Activated CD4-positive, alpha-beta T cell treated with anti-CD3 and anti-CD28 coated beads, Interleukin-2, amount 50 U/mL, for 4 hours (primary cell): Measurements from ENCODE around the gene ID4.

Experiments
- DNase-seq, 2 experiments: peaks; one replicate each; pipeline ENCODE4 v3.0.0-alpha.2; 2020

The ID4 gene

DNA sequence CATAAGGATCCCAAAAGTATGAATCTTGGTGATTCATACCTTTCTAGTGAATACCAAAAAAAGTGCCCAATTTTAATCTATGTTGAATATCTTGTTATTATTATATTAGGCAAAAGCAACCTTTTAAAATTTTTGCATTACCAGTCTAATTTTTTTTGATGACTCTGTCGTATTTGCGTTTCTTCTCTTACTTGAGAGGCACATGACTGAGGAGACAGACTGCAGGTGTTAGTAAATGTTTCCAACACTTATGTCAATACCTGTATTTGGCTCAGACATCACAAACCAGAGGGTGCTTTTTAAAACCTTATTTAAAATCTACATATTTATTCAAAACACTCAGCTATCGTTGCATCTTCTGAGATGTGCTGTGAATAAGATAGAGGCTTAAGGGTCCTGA, 27.1 kb downstream of the ID4 start:
- DNase-seq: no peak

DNA sequence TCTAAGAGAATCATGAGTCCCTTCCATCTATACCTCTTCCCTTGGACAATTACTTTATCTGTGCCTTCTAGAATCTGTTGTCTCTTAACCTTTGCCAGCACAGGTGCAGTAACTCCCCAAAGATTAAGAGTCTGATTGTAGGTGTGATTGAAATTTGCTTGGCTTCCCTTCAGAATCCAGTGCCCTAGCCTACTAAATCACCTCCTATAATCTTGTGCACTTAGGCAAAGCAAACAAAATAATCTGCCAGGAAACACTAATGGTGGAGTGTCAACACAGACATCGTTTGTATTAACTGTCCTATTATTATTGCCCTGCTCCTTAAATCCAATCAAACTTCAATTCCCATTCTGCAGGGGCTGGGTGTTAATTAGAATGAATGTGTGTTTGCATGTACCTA, 28.0 kb downstream of the ID4 start:
- no peak for DNase-seq

DNA sequence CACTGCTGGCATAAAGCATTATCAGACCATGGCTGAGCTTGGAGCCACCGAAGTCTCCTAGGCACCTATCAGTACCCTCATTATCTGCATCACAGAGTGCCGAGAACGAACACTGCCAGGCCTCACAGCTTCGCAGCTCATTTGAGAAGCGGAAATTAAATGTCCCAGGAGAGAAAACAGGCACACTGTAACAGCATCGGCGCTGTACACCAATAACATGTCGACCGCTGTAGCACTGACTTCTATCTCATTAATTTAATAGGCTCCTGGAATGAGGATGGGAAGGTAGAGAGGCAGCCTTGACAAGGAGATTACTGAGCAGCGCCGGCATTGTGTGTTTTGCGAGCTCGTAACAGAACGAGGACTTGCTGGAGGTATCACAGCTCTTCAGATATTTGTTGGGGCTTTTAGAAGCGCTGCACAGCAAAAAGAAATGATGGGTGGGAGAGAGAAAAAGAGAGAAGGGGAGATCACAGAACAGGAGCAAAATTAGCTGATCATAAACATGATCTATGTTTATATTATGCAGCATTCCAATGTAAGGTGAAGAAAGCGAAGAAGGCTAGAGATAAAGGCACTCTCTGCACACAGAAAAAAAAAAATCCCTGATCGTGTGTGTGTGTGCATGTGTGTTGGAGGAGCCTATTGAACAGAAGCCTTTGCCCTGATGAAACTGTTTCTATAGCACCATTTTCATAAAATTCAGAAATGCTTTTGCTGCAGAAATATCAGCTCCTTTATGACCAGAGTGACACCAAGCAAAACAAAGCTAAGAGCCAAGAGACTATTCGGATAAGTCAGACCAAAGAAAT, 29.2 kb downstream of the ID4 start:
- DNase-seq: no peak

DNA sequence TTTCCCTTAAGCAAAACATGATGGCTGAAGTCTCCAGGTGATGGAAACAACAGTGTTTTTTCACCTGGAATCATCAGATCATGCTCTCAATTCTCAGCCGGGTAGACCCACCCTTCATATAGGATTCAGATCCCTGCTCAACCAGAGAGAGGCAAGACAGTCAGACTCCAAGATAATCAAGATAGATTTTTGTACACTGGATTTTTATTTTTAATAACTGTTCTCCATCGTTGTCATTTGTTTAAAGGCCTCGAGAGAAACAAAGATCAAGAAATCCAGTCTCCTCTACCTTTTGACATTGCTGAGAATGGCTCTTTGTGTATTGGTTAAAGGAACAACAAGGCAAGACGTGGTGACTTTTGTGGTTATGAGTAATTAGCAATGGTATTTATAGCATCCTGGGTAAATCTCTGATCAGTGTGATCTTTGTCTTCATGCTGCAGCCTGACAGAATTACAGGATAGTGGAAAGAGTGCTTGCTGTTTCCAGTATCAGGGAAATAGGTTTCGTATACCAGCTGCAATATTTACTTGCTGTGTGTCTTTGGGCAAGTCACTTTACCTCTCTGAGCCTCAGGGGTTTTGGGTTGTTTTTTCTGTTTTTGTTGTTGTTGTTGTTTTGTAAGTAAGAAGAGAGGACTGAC, 29.9 kb downstream of the ID4 start:
- no peak for DNase-seq

DNA sequence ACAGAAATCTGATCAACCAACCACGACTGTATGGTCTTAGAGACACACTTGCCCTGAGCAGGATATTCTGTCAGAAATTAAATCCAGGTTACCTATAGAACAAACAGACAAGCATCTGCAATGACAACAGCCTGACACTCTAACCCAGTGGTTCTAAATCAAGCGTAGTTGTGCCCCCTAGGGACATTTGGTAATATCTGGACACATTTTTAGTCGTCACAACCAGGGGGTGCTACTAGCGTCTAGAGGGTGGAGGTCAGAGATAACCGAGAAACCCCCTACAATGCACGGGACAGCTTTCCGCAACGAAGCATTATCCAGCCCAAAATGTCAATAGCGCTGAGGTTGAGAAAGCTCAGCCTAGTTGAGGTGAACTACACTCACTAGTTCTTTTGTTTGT, 32.3 kb downstream of the ID4 start:
- no peak for DNase-seq

DNA sequence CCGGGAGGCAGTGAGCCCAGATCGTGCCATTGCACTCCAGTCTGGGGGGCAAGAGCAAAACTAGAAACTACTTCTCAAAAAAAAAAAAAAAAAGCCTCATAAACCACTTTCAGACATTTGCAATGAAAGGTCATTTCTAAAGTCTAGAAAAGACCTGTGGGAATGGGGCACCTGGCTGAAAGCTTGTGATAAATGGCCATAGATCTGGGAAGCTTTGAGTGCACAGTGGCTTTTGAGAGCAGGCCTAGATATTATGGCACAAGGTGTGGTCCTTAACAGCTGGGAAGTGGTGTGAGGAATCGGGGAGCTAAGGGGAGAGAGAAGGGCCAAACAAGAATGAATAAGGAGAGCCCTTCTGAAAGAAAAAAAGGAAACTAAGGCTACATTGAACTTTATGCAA, 33.2 kb downstream of the ID4 start:
- DNase-seq: no peak

DNA sequence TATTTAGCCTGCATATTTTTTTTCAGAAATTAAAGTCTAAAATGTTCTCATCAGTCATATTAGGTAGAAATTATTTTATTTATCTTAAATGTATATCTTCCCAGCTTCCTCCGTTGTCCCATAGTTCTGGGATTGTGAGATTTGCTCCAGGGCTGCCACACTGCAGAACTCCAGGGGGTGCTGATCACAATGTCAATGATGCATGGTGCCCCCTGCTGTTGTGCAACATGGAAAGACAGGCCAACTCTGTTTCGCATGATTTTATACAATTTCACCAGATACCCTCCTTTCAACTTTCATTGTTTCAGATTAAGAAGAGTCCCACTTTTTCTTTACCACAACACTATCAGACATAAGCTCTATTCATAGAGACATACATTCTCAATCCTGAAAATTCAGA, 35.9 kb downstream of the ID4 start:
- no peak for DNase-seq

DNA sequence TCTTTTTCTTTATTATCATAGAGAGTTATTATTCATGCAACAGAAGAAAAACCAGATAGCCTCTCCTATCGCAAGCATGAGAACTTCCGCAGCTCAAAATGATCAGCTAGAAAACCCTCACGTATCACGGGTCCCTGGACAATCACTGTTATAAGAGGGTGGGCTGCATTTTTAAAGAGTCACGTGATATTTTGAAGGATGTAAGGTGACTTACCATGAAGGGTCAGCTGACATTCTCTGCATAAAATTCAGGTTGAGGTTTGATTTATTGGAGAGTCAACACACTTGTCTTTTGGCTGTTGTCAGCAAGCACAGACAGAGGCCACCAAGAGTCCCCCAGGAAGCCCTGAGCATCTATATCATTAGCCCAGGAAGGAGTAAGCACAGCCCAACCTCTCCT, 39.5 kb downstream of the ID4 start:
- no peak for DNase-seq

DNA sequence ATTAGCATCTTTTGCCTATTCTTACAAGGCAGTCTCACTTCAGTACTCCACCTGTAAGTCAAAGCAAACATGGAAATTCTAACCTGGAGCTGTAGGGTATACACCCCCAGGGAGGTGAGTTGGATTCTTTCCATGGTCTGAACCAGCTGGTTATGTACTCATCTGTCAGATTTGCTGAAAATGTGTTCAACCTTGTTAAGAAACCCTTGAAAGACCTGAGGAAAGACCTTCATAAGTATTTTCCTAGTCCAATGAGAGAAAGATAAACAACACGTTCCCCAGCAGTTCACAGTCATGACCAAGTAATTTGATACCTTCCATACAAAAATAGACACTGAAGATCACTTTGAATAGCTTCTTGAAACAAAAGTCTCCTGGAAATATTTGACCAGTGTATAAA, 42.5 kb downstream of the ID4 start:
- DNase-seq: no peak

DNA sequence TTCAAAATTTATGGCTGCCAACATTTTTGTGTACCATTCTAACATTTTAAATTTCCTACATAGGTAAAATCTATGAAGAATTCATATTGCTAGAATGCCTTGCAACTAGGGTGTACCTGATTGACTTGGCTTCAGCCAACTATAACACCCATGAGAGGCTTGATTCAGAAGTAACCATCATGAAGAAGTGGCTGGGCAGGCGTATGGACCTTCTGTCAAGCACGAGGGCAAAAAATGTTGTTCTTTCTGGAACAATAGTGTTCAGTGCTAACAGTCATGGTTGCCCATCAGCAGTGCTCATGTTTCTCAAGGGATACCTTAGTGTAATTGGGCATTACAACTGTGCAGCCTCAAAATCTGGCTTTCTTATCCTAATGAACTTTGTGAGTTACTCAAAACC, 42.9 kb downstream of the ID4 start:
- no peak for DNase-seq

DNA sequence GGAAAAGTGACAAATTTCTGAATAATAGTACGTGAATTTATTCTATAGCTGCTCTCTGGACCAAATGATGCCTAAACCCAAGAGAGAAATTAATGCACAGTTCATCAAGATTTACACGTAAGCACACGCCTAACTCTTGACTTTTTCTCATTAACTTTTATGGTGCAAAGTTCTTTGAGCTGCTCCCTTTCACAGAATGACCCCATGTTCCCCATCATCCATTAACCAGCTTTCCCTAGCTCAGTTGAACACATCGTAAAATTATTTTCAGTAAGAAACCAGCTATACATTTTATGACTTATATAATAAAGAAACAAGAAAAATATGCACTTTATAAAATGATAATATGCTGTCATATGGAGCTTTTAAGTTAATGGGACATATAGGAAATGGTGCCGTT, 54.3 kb downstream of the ID4 start:
- no peak for DNase-seq
